B cell (primary cell): ENCODE data around the gene ODC1.

Experiments used
- EZH2 ChIP-seq: IDR thresholded peaks from 2 replicates; pipeline ENCODE4 v1.6.1; 2012; ENCODE audit warnings: borderline replicate concordance, low read depth, mild to moderate bottlenecking, moderate library complexity, low read length; ENCODE audit not compliant: insufficient read depth, poor library complexity, severe bottlenecking
- TF ChIP-seq, protein P1 (sequence below): fragments of 200-600 bp; IDR thresholded peaks from one replicate; pipeline ENCODE4 v1.8.0; 2022; ENCODE audit warnings: antibody characterized with exemption, mild to moderate bottlenecking

GRCh38 chr2:10447895-10448575 is at the start of gene ODC1:
- TF ChIP-seq, protein P1, sequence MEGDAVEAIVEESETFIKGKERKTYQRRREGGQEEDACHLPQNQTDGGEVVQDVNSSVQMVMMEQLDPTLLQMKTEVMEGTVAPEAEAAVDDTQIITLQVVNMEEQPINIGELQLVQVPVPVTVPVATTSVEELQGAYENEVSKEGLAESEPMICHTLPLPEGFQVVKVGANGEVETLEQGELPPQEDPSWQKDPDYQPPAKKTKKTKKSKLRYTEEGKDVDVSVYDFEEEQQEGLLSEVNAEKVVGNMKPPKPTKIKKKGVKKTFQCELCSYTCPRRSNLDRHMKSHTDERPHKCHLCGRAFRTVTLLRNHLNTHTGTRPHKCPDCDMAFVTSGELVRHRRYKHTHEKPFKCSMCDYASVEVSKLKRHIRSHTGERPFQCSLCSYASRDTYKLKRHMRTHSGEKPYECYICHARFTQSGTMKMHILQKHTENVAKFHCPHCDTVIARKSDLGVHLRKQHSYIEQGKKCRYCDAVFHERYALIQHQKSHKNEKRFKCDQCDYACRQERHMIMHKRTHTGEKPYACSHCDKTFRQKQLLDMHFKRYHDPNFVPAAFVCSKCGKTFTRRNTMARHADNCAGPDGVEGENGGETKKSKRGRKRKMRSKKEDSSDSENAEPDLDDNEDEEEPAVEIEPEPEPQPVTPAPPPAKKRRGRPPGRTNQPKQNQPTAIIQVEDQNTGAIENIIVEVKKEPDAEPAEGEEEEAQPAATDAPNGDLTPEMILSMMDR = no peak
- no peak for TF ChIP-seq EZH2
